ENCODE measurements around the gene CPEB3. TPM values are rescaled to one million over a fixed set of nuclear protein-coding genes. Genes with fewer than 3 reads are reported as not detected.

Gene CPEB3
- total and polyA plus RNA-seq, 10 donors = 1.0 to 10.1 (median 7.3) TPM

- intact Hi-C loops (cut with DNase I; ENCODE audit: low total_unique reads) = no loop called here
- Histone ChIP-seq H3K4me3 (no peak overlapping the region), H3K36me3 (peaks cover 0 to 95% (median 27%) of the 10 kb centered on the region in 6 donors), H3K27me3 (replicated peaks in 1 of 7) (no peaks in the 10 kb centered on the region), H3K4me1 (no peaks in the 10 kb centered on the region), H3K9me3 (peaks cover 0 to 6% (median 0%) of the 10 kb centered on the region in 8 donors), H3K27ac (no peak overlapping the region)
- 93 to 98% (median 95%) methylated on average over 2 of the region's 2 CpGs for WGBS, 5 donors
- TF ChIP-seq POLR2A (IDR thresholded peaks at IDR 0.05) = no peak
- TF ChIP-seq POLR2AphosphoS5 (IDR thresholded peaks at IDR 0.05) = no peak
- TF ChIP-seq CTCF (IDR thresholded peaks at IDR 0.05 in 8 of 11, conservative IDR thresholded peaks at IDR 0.05 in 3 of 11) = no peak
- no peak for DNase-seq
Observed at GRCh38 chr10:92003258-92003657, 287.6 kb downstream of the CPEB3 start.

DNA sequence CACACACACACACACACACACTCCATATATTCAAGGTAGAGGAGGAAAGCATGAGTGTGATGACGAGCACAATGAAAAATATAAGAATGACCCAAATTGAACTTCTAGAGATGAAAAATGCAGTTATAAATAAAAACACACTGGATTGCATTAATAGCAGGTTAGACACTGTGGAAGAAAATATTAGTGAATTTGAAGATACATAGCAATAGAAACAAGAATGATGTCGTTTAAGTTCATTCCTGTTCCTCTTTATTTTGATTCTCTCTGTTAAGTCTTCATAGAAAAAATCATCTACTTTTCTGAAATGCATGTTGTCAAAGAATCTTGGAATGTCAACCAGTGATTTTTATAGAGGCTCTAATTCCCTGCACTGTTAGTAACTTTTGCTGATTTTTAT lies 288.9 kb downstream of the CPEB3 start:
- Histone ChIP-seq H3K4me1 (no peaks in the 10 kb centered on the region), H3K36me3 (peaks cover 0 to 95% (median 30%) of the 10 kb centered on the region in 6 donors), H3K4me3 (no peak overlapping the region), H3K27ac (no peak overlapping the region), H3K27me3 (replicated peaks in 1 of 7) (no peaks in the 10 kb centered on the region), H3K9me3 (peaks cover 0 to 6% (median 0%) of the 10 kb centered on the region in 8 donors)
- TF ChIP-seq CTCF (IDR thresholded peaks at IDR 0.05 in 8 of 11, conservative IDR thresholded peaks at IDR 0.05 in 3 of 11) = no peak
- no peak for TF ChIP-seq POLR2AphosphoS5 (IDR thresholded peaks at IDR 0.05)
- no peak for TF ChIP-seq POLR2A (IDR thresholded peaks at IDR 0.05)
- DNase-seq = no peak
- 95 to 99% (median 97%) methylated on average over 2 of the region's 2 CpGs for WGBS, 5 donors
- intact Hi-C loops (cut with DNase I; ENCODE audit: low total_unique reads) = no loop called here

DNA sequence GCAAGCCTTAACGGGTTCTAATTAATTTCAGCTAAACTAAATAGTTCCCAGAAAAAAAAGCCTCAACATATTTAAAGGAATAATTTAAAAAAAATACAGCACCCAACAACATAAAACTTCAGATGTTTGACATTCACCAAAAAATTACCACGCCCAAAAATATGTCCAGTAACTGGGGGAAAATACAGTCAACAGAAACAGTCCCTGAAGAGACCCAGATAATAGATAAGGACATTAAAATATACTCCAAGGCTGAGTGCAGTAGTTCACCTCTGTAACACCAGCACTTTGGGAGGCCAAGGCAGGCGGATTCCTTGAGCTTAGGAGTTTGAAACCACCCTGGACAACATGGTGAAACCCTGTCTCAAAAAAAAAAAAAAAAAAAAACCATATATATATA lies 289.3 kb downstream of the CPEB3 start:
- H3K36me3 ChIP-seq = peaks cover 0 to 95% (median 32%) of the 10 kb centered on the region in 6 donors
- TF ChIP-seq POLR2A (IDR thresholded peaks at IDR 0.05) (no peak), CTCF (IDR thresholded peaks at IDR 0.05 in 8 of 11, conservative IDR thresholded peaks at IDR 0.05 in 3 of 11) (no peak), POLR2AphosphoS5 (IDR thresholded peaks at IDR 0.05) (no peak)
- H3K27ac ChIP-seq = no peak overlapping the region
- no peak for DNase-seq
- H3K27me3 ChIP-seq (replicated peaks in 1 of 7) = no peaks in the 10 kb centered on the region
- WGBS, 5 donors = 96 to 100% (median 99%) methylated on average over 3 of the region's 3 CpGs
- no peak overlapping the region for H3K4me3 ChIP-seq
- intact Hi-C loops (cut with DNase I; ENCODE audit: low total_unique reads) = no loop called here
- peaks cover 0 to 6% (median 0%) of the 10 kb centered on the region in 8 donors for H3K9me3 ChIP-seq
- H3K4me1 ChIP-seq = no peaks in the 10 kb centered on the region

Small RNA genes within 50 kb of the gene (small RNA-seq; reads per million reads assigned to genes)
- gene RF00019 (0 reads per million in 4 donors), gene RF00402 (0 reads per million in 4 donors), gene RF00622 (0 reads per million in 4 donors), gene RNY3P12 (0 to 0.07 (median 0) reads per million in 4 donors)

Other genes starting within 250 kb of the CPEB3 start
- gene MARCHF5, start 89 bp upstream of the CPEB3 start, total RNA-seq = 10 to 100 TPM; 17.0 to 39.1 (median 29.1) TPM
- 10 to 100 TPM in 1 of 3 donors, 1 to 10 TPM in 2; 6.9 to 12.7 (median 8.8) TPM for gene MARCHF5, start 89 bp upstream of the CPEB3 start, polyA plus RNA-seq